Frontal cortex (tissue), 4 donors: ENCODE data around the gene CACNB2. TPM values are rescaled to one million over a fixed set of nuclear protein-coding genes. Genes with fewer than 3 reads are reported as not detected.
A peak's percentile ranks its signal among the peaks of the same experiment; 100 is the strongest.

ENCODE experiments used
- DNase-seq, 2 donors: peaks; one replicate each; pipeline ENCODE4 v3.0.0; 2012; ENCODE audit warnings: low spot score in 2 of 2
- FAIRE-seq: peaks from 2 replicates; lab custom pipeline; 2012; peaks lifted over from hg19 to GRCh38; lab: Jason Lieb, UNC
- total RNA-seq: library from RNA; depleted of rRNA; stranded (reverse); fragments of >200 nt; gene quantifications from one replicate; pipeline ENCODE4 v1.2.3, GENCODE V29; 2014
- donor health status: control.
- donor health status: control.
- donor health status: control.

The CACNB2 gene
- total RNA-seq, 1 donor from 2014 or later: 10.6 TPM

GRCh38 chr10:18368273-18368672 is 228.0 kb downstream of the CACNB2 start:
- FAIRE-seq: no peak
- no peak for DNase-seq

GRCh38 chr10:18368682-18369081 is 228.5 kb downstream of the CACNB2 start:
- FAIRE-seq (no peak), DNase-seq (no peak)

GRCh38 chr10:18369859-18370473 is 229.7 kb downstream of the CACNB2 start:
- no peak for FAIRE-seq
- no peak for DNase-seq

- no peak for DNase-seq
- no peak for FAIRE-seq
Observed at GRCh38 chr10:18376650-18377049, 236.4 kb downstream of the CACNB2 start.

- FAIRE-seq (no peak), DNase-seq (no peak)
Observed at GRCh38 chr10:18377898-18378297, 237.7 kb downstream of the CACNB2 start.

GRCh38 chr10:18378766-18379165 is 238.5 kb downstream of the CACNB2 start:
- no peak for DNase-seq
- no peak for FAIRE-seq

GRCh38 chr10:18381679-18382078 is 241.5 kb downstream of the CACNB2 start:
- no peak for FAIRE-seq

GRCh38 chr10:18397906-18398305 is 257.7 kb downstream of the CACNB2 start:
- FAIRE-seq: no peak

More at GRCh38 chr10:18381679-18382078, 241.5 kb downstream of the CACNB2 start:
- DNase-seq: no peak

GRCh38 chr10:18399158-18399557 is 258.9 kb downstream of the CACNB2 start:
- DNase-seq: no peak
- FAIRE-seq: no peak

More at GRCh38 chr10:18397906-18398305, 257.7 kb downstream of the CACNB2 start:
- DNase-seq: no peak

GRCh38 chr10:18400201-18400905 is 260.1 kb downstream of the CACNB2 start:
- no peak for FAIRE-seq
- peak in 1 of 2 donors; percentile 21 for DNase-seq

- DNase-seq: no peak
- no peak for FAIRE-seq
Observed at GRCh38 chr10:18400906-18401245, 260.7 kb downstream of the CACNB2 start.

GRCh38 chr10:18401416-18402195 is 261.4 kb downstream of the CACNB2 start:
- DNase-seq: no peak
- FAIRE-seq: no peak

GRCh38 chr10:18402853-18403252 is 262.6 kb downstream of the CACNB2 start:
- FAIRE-seq: no peak
- DNase-seq: no peak

GRCh38 chr10:18404530-18404929 is 264.3 kb downstream of the CACNB2 start:
- DNase-seq (no peak), FAIRE-seq (no peak)

GRCh38 chr10:18406136-18406535 is 265.9 kb downstream of the CACNB2 start:
- no peak for FAIRE-seq

GRCh38 chr10:18409599-18410397 is 269.6 kb downstream of the CACNB2 start:
- no peak for DNase-seq
- no peak for FAIRE-seq

More at GRCh38 chr10:18406136-18406535, 265.9 kb downstream of the CACNB2 start:
- no peak for DNase-seq

GRCh38 chr10:18414061-18414460 is 273.8 kb downstream of the CACNB2 start:
- no peak for FAIRE-seq
- DNase-seq: no peak

- no peak for FAIRE-seq
Observed at GRCh38 chr10:18417950-18418527, 277.8 kb downstream of the CACNB2 start.

GRCh38 chr10:18418541-18419215 is 278.5 kb downstream of the CACNB2 start:
- no peak for DNase-seq

More at GRCh38 chr10:18417950-18418527, 277.8 kb downstream of the CACNB2 start:
- no peak for DNase-seq

More at GRCh38 chr10:18418541-18419215, 278.5 kb downstream of the CACNB2 start:
- FAIRE-seq: no peak
